COR-L47 (cell line): ENCODE results near the gene STX18.

Experiments used
- DNase-seq: peaks from one replicate; lab custom pipeline; 2025; lab: John Stamatoyannopoulos, UW

STX18 gene

DNA sequence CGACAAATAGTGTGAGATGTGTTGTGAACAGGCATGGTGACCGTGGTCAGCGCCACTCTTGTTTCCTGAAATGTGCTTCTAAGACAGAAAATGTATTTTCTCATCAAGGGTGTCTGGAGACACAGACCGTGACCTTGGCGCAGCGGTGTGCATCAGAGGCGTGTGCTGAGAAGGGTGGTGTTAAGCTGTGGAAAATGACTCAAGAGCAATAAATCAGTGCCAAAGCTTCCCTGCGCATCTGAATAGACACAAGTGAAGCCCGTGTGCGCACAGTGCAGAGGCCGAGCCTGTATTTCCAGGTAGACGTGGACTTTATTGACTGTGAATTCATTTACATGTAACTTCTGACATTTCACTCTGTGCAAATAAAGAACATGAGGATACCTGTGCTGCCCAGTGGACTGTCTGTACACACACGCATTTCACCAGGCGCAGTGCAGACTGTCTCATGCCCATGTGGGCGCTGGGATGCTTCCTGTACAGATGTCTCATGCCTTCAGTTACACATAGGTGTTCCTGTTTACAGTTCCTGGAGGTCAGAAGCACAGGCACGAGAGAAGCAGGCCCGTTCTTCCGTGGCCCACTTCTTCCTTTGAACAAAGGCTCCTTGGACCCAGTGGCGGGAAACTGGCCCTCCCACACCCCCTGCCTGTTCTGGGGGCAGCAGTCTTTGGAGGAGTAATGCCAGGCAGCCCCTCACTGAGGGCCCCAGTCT, 123.0 kb downstream of the STX18 start:
- no peak for DNase-seq

GRCh38 chr4:4417886-4418285, 124.0 kb downstream of the STX18 start:
- no peak for DNase-seq

DNA sequence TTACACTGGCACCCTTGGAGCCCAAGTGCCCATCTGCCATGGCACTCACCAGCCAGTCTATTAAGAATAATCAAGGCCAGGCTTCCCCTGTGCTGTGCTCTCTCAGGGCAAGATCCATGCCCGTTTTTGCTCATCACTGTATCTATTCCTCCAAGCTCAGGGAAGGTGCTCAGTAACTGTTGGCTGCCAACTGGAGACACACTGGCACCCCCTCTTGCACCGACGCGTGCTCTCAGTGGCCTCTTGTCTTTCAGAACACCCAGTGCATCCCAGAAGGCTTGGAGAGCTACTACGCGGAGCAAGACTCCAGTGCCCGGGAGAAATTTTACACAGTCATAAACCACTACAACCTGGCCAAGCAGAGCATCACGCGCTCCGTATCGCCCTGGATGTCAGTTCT, 124.9 kb downstream of the STX18 start:
- no peak for DNase-seq

- DNase-seq: no peak
Measured at GRCh38 chr4:4415806-4416805, 125.7 kb downstream of the STX18 start.

DNA sequence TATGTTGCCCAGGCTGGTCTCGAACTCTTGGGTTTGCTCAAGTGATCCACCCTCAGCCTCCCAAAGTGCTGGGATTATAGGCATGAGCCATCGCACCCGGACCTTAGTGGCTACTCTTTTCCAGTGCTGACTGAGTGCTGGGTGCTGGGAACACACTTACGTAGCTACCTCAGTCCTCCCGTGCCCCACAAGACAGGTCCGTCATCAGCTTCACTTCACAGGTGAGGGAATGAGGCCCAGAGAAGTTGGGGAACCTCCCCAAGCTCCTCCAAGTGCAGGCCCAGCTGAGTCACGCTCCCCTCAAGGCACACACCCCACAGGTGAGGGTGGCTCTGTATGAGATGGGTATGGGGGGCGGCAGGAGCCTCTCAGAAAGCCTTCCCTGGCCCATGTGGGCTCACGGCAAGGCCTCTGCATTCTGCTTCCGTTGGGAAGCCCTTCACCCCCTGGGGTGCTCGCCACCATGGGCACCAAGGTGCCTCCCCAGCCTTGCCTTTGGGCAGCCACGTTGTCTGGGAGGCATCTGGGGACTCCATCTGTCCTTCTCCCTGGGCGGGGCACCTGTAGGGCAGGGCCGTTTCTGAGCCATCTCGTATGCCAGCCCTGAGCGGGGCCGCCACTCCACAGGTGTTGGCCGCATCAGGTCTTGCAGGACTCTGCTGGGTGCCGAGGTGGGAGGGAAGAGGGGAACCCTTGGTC, 126.6 kb downstream of the STX18 start:
- DNase-seq: no peak

DNA sequence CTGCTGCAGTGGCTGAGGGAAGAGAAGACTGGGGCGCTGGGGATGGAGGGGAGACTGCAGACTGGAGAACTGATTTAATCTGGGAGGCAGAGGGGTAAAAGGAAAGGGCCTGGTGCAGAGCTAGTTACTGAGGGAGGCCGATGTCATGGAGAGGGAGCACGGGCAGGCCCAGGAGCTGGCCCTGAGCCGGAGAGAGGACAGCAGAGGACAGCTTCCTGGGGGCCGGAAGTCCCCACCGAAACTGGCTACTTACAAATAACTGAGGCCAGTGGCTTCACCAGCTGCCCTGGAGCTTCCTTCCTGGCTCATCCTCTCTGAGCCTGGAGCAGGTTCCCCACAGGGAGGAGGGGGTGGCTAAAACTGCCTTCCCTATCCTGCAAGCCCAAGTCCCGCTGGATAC, 128.0 kb downstream of the STX18 start:
- no peak for DNase-seq

- DNase-seq: no peak
Measured at GRCh38 chr4:4413373-4413725, 128.5 kb downstream of the STX18 start.

GRCh38 chr4:4412641-4413372, 129.0 kb downstream of the STX18 start:
- DNase-seq: no peak

GRCh38 chr4:4411906-4412305, 129.9 kb downstream of the STX18 start:
- no peak for DNase-seq

- no peak for DNase-seq
Measured at GRCh38 chr4:4410271-4410670, 131.6 kb downstream of the STX18 start.

- DNase-seq: no peak
Measured at GRCh38 chr4:4409416-4410115, 132.3 kb downstream of the STX18 start.

GRCh38 chr4:4408576-4409335, 133.1 kb downstream of the STX18 start:
- DNase-seq: no peak

DNA sequence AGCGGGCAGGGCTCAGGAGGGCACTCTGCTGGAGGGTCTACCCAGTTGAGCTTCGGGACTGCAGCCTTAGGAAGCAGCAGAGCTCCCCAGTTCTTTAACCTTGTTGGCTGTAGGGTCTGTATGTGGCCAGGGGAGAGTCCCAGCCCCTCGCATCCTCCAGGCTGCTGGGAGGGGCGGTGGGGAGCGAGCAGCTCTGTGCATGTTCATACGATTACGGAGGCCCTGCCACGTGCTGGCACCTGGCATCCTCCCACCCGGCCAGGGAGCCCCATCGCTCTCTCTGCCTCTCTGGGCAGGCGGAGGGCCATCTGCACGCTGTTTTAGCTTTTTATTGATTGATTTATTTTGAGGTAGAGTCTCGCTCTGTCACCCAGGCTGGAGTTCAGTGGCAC, 133.7 kb downstream of the STX18 start:
- no peak for DNase-seq

DNA sequence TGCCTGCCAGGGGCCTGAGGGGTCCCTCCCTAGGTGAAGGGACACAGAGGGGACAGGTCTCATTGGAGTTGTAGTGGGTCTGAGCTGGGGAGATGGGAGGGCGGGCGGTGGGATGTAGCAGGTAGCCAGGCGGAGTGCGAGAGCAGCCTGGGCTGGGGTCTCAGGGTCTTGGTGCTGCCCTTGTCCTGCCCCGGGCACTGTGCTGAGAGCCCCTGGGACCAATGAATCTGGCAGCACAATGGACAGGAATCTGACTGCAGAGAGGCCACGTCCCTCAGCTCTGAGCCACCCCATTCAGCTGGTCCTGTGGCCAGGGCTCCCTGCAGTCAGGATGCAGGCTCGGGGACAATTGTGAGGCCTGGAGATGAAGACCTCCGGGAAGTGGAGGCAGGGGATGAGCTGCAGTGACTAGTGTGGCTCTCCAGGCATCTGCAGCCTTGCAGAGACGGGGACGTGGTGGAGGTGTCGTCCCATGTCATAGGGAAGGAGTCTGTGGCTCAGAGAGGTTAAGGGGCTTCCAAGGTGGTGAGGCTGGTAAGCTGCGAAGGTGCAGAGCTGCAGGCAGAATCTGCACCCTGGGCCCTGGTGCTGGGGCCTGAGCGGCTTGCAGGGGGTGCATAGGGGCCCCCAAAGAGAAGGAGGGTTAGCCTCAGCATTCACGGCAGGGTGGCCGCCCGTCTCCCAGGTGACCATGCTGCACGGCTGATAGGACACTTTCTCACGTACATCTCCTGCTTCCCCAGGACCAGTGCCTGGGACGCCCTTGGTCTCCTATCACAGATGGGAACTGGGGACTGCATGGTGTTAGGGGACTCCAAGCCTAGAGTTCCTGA, 134.3 kb downstream of the STX18 start:
- no peak for DNase-seq

DNA sequence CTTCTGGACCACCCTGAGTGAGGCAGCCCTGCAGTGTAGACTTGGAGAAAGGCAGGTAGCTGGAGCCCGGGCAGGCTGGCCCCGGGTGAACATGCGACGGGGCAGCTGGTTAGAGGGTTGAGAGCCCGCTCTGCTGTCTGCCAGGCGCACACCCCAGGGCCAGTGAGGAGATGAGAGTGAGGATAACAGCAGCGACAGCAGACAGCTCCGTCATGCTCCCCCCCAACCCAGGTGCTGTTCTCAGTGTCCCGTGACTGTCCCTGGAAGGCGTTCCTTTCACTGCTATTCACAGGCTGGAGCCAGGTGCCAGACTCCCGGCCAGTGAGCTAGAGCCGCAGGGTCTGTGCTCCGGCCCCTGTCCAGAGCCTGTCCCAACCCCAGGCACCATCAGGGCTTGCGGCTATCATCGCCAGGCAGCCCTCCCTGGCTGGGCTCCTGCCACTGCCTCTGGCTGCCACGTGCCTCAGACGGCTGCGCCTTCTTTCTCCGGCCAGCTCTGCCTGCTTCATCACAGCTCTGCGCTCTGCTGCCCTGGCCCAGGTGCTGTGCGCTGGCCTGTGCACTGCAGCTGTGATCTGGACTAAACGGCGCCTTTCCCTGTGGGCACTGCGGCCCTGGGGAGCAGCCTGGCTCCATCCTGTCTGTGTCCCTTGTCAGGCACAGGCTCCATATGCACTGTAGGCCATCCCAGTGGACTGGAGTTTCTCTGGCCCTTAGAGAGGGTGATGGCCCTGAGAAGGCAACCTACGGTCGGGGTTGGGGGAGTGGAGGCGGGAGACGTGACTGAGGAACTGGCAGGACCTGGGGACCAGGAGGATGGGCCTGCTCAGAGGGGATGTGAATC, 135.2 kb downstream of the STX18 start:
- no peak for DNase-seq

GRCh38 chr4:4405358-4405962, 136.4 kb downstream of the STX18 start:
- no peak for DNase-seq

- DNase-seq: no peak
Measured at GRCh38 chr4:4402966-4403365, 138.9 kb downstream of the STX18 start.

DNA sequence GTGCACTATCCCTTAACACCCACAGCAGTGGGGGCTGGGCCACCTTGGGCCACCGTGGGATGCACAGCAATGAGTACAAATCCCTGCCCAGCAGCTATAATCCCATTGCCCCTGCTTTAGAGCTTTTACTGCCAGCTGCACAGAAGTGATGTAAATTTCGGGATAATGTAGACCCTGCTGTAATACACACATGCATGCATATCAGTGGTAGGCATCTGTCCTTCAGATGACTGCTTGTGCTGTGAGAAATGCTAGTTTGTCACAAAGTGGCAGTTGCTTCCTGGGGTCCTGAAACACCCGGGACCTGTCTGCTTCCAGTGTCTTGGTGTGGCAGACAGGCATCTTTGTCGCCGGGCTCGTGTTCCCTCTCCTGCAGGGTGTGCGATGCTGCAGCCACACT, 140.8 kb downstream of the STX18 start:
- DNase-seq: no peak
